LNCAP (cell line): ENCODE data around the gene LRFN2.

Source experiments
- TF ChIP-seq, protein P1 (sequence below): fragments of 450-650 bp; IDR thresholded peaks from 2 replicates; pipeline ENCODE4 v1.5.1; 2017; ENCODE audit warnings: mild to moderate bottlenecking

Gene LRFN2

DNA sequence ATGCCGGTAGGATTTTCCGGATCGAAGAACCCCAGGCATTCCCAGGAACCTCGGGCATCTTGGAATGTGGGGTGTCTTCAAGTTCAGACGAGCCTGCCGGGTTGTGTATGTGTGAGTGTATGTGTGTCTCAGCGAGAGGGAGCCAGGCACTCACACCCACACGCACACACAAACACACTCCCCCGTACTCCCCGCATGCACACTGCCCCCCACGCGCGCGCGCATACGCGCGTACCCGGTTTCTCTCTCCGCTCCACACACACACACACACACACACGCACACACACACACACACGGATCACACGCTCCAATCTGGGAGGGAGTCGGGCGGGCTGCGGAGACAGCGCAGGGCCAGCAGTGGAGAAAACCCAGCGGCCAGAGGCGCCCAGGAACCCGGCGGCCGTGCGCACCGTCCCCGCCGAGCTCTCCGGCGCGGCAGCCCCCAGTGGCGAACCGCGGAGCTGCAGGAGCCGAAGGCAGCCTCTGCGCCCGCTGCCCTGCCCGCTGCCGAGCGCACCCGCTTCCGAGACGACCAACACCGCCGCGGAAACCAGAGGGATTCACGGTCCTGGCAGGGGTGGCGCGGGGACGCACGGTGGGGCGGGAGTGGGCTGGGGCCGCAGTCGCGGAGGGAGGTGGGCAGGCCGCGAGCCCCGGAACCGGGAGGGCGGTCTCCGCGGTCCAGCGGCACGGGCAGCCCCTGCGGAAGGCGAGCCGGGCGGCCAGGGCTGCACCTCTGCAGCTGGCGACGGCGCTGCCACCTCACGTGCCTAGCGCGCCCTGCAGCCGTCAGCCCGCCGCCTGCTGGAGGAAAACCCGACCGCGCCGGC is at the start of gene LRFN2:
Gene LRFN2, minus strand, starts transcription at position 125 of the 830 bp plus-strand sequence.
- TF ChIP-seq, protein P1, sequence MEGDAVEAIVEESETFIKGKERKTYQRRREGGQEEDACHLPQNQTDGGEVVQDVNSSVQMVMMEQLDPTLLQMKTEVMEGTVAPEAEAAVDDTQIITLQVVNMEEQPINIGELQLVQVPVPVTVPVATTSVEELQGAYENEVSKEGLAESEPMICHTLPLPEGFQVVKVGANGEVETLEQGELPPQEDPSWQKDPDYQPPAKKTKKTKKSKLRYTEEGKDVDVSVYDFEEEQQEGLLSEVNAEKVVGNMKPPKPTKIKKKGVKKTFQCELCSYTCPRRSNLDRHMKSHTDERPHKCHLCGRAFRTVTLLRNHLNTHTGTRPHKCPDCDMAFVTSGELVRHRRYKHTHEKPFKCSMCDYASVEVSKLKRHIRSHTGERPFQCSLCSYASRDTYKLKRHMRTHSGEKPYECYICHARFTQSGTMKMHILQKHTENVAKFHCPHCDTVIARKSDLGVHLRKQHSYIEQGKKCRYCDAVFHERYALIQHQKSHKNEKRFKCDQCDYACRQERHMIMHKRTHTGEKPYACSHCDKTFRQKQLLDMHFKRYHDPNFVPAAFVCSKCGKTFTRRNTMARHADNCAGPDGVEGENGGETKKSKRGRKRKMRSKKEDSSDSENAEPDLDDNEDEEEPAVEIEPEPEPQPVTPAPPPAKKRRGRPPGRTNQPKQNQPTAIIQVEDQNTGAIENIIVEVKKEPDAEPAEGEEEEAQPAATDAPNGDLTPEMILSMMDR, result peak; percentile 66

DNA sequence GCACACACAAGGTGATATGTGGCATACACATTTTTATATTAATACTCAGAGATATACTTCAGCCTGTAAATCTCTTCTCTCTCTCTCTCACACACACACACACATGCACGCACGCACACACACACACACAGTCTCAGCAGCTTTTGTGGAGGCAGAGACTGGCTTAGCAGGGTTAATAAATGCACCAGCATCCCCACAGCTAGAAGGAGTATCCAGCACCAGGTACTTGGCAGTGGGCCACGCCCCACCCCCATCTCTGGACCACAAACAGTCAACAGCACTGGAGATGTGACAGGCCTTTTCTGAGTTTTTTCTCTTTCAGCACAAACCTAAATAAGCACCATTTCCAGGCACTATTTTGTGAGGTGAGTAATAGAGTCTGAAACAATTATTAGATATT is 47.3 kb upstream of the LRFN2 start:
- TF ChIP-seq, protein P1, result no peak

DNA sequence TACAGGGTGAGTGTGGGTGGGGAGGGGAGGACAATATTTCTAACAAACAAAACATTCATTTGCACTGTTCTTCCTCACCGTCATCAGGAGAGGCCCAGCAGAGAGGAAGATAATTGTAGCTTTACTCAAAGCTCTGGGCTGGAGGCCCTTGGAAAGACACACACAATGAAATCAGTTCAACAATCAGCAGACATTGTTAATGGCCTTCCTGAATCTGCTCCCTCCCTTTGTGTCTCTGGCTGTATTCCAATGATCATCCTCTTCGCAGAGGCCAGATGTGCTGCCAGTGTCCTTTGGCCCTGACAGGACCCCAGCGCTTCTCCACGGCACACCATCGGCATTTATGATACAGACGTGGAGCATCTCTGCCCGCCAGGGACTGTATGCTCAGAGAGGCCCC is 44.6 kb upstream of the LRFN2 start:
- TF ChIP-seq, protein P1, result no peak

DNA sequence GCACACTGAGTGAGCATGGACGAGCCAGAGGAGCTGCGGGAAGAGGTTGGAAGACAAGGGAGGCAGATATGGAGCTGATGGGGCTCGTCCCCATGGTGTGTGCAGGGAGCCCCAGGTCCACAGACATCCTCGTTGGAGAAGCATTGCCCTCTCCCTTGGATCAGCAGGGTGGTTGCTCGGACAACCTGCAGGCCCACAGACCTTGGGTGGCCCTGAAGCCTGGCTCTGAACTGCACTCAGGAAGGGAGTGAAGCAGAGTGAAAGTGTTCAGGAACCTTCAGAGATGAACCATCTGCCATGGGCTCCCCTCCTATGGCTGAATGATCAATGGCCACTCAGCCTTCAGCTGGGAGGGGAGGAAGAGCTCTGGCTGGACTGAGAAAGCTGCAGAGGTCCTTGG is 43.3 kb upstream of the LRFN2 start:
- TF ChIP-seq, protein P1, result no peak

DNA sequence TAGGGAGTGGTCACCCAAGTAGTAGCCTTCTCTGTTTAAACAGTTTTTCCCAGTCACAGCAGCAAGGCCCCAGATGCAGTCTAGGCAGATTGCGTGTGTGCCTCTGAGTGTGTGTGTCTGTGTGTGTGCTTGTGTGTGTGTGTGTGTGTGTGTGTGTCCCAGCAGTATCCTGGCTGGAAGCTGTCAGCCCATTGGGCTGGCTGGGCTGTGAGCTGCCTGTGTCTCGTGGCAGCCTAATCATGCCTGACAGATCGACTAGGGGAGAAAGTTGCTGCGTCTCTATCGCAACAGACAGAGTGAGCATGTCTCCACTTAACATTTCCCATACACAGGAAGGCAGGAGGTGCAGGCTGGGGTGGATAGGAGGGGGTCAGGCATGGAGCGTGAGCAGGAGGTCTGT is 42.9 kb upstream of the LRFN2 start:
- TF ChIP-seq, protein P1, result no peak

DNA sequence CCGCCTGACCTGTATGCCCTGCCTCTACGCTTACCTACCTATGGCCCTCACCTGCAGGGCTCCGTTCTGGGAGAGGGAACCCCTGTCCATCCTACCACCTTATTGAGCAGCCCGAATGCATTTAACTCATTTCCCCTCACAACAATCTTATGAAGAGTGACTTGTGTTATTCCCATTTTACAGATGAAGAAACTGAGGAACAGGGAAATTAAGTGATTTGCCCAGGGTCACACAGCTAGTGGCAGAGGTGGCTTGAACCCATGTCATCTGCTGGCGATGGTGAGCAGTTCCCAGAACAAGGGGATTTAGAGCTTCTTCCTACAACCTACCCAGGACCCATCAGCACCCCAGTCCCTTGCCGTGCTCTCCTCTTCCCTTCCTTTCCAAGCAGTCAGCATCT is 42.3 kb upstream of the LRFN2 start:
- TF ChIP-seq, protein P1, result no peak

DNA sequence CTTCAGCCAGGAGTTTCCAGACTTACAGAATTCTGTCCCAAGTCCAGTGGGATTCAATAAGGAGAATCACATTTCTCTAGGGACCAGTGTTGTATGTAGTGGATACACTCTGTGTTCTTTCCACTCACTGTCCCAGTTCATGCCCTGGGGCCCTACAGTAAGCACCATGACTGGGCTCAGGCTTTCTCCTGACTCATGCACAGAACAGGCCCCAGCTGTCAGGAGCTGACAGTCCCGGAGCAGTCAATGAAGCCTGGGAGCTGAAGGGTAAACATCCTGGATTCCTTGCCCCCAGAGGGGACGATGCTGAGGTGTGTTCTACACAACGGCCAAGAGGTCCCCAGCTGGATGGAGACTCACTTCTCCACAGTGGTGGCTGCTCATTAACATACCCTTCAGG is 40.2 kb upstream of the LRFN2 start:
- TF ChIP-seq, protein P1, result no peak

DNA sequence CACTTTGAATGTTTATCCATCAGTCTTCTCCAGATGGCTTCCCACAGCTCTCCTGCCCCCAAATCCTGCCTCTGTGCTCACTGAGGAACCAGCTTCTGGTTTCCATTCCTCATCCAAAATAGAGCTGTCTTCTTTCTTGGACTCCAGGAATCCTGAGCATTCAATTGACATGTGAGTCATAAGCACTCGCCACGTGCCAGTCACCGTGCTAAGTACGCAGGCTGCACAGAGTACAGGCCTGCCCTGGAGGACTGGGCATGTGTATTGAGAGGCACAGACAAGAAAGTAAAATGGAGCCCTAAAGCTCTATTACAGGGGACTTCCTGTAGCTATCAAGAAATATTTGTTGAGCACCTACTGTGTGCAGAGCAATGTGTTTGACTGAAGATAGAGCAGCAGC is 39.7 kb upstream of the LRFN2 start:
- TF ChIP-seq, protein P1, result no peak
